COR-L47 (cell line): Measurements from ENCODE around the gene PHC2.
A peak's percentile ranks its signal among the peaks of the same experiment; 100 is the strongest.

ENCODE experiments used
- DNase-seq: peaks from one replicate; lab custom pipeline; 2025; lab: John Stamatoyannopoulos, UW

Gene PHC2

DNA sequence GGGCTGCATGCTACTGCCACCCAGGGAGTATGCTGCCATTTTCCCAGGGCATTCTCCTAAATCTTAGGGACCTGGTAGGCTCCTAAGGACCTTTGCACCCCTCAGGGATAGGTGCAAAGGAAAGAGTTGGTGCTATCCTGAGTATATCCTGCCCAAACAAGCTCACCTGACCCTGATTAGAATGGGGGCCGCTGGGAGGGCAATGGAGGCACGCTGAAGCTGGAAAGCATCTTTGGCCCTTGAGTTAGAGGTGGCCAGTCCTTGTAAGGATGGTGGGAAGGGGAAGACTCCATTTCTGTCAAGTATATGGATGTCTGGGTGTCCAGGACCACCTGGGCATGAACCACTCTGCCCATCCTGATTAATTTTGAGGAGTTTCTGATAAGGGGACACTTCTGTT, 61.1 kb downstream of the PHC2 start:
- DNase-seq: no peak

DNA sequence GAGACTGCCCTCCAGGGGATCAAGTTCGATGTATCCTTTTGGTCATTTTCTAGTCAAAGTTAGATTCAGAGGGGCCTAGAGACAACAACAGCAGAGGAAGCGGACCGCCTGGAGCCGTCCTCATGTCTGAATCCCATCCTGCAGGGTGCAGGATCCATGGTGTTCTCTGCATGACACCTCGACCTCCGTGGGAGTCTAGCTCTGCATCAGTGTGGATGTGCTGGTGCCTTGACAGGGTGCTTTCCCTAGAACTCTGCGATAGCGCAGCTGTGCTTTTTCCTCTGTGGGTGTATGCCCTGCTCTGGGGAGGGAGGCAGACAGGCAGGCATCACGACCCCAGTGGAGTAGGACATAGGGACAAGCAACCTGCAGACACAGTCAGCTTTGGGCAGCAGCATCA, 61.8 kb downstream of the PHC2 start:
- DNase-seq: no peak

DNA sequence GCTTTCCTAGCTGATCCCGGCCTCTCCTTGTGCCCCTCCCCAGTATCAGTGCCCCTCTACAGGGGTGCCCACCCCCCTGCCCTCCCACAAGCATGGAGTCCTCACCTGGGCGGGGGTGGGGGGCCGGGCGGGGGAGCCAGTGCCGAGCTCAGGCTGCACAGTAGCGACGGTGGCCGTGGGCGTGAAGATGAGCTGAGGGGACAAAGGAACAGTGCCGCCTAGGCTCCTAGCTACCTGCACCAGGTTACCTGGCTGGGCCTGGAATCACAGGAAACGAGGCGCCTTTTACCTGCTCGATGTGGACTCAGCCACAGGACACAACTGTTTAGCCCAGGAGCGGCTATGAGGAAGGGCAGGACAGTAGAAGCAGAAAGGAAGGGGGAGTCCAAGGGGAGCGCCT, 62.5 kb downstream of the PHC2 start:
- DNase-seq: no peak

DNA sequence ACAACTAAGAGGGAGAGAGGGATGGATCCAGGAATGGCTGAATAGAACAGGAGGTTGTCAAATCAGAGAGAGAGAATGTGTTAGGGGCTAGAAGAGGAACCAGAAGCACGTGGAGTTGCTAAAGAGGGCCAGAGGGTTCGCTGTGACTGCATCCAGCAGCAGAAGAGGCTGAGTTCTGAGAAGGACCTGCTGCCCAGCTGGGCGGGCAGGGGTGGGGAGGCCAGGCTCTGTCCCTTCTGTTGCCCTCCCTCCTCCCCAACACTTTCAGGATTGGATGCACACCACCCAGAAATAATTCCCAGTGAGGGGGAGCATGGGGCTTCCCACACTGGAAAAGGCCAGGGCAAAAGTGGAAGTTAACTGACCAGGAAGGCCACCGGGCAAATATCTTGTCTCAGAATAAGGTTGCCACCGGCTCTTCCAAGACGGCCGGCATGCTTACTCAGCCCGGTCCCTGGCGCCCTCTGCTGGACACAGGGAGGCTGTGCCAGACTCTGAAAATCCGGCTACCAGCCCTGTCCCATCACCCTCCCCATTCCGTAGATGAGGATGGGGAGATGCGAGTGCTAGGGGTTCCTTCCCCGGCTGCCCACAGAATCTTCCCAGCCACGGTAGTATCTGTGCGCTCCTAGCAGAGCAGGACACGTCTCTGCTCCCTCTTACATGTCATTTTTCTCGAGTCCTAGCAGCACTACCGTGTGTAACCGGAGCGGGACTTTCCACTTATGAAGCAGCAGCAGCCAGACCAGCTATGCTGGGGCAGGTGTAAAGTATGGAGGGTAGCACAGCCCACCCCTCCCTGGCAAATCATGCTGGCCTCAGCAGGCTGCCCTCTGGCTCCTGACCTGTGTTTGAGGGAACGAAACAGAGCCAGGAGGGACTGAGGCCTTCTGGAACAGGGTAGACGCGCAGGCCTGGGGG, 63.1 kb downstream of the PHC2 start:
- DNase-seq: peak; percentile 79

DNA sequence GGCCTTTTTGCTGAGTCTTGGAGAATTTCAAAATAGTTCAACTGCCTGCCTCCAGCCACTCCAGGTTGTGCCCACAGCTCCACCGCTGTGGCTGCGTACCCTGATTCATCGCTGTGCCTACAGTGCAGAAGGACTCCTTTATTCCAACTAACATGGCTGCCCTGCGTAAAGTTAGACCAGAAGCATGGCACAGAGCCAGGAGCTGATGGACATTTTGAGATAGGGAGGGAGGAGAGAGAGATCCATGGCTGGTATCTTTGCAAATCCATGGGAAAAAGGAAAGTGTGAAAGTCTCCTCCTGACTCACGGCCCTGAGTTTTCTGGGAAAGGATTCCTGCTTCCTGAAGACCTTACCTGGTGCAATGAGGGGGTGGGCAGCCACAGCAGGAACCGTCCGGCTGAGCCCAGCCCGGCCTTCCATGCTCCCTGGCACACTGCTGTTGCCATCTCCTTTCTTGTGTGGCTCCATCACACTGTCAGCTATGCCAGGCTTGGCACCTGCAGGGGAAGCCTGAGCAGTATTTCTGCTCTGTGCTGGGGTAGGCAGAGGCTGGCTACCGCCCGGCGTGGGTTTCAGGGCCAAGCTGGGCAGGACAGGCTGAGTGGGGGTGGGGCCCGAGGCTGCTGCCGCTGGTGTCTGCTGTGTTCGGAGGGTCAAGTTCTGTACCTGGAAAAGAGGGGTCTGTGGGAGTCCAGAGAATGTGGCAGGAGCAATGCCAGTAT, 64.0 kb downstream of the PHC2 start:
- DNase-seq: no peak

DNA sequence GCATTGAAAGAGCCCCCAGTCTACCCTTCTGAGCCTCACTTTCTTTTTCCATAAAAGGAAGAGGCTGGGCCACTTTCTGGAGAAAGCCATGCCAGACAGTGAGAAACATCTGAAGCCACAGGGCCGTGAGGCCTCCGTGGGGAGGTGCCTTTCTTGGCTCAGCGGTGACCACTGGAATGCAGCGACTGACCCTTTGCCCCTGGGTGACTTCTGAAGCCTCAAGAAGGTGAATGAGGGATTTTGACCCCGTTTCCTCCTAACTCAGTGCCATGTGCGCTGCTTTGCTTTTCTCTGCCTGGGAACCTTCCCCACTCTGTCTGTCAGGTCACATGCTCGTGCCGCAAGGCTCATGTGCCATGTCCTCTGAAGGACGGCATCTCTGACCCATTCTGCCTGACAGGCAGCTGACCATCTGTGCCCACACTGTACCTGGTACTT, 65.3 kb downstream of the PHC2 start:
- DNase-seq: no peak

DNA sequence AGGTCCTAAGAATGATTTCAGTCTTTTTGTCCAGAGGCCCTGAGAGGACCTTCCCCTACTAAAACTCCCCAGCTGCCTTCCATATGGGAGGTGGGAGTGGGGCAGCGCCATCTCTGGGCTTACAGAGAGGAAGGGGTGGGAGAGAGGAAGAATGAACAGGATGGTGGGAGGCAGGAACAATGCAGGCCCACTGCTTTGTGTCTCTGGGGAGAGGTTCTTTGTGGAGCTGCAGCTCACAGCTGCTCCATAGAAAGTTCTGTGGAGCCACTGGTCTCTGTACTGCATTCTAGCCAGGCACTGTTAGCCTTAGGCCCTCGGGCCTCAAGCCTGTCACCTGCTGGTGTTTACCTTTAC, 66.4 kb downstream of the PHC2 start:
- no peak for DNase-seq

DNA sequence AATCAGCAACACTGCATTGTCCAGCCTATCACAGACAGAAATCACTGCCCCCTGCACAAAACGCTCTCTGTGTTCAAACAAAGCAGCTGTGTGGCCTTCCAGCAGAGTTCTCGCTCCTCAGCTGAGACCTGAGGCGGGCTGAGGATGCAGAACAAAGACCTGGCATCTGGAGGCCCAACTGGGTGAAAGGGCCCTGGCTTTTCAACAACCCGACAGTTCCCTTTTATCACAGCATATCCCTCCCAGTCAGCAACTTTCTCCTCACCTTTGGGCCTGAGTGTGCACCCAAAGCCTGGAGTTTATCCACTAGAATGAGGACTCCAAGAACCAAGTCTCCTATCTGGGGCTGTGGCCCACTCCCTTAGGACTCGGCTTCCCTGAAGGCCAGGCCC, 67.4 kb downstream of the PHC2 start:
- no peak for DNase-seq

DNA sequence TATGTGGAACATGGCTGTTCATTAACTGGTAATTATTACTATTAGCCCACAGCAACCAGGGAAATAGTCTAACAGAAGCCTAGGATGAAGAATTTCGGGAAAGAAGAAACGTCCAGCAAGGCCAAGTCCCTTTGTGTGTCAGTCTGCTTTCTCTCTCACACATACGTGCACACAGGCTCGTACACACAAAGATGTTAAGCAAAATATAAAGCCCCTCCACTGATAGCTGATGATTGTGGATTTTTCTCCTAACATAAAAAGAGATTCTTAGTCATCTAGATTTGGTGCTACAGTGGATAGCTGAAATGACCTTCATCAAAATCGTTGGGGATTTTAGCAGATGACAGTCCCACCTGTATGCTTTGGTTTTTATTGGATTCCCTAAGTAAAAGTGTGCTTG, 67.9 kb downstream of the PHC2 start:
- DNase-seq: no peak

DNA sequence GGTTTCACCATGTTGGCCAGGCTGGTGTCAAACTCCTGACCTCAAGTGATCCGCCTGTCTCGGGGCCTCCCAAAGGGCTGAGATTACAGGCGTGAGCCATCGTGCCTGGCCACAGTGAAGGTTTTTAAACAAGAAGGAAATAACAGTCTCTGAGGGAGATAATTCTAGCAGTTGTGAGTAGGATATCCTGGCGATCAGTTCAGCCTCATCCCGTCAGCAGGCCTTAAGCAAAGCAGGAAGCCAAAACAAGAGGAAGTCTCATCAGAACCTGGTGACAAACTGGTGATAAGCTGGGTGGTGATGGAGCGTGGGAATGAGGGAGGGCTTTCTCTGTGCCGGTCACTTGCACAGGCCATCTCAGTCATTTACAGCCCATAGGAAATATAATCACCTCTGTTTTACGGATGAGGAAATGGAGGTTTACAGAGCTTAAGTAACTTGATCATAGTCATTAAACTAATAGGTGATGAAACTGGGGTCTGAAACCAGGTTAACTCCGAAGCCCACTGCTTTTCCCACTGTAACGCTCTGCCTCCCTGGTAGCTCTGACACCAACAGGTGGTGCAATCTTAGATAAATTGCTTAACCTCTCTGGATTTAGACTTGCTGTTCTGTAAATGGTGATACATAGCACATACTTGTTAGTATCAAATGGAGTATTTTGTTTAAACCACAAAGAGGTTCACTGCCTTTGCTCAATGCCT, 69.2 kb downstream of the PHC2 start:
- DNase-seq: no peak

DNA sequence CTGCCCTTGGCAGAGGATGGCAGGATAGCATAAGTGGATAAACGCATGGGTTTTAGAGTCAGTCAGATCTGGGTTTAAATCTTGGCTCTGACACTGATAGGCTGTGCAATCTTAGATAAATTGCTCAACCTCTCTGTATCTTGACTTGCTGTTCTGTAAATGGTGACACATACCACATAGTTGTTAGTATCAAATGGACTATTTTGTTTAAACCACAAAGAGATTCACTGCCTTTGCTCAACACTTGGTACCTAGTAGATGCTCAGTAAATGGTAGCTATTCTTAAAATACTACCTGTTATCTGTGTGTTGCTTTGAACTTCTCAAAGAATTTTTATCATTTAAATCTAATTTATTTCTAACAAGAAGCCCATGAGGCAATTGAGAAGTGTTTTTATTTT, 70.5 kb downstream of the PHC2 start:
- no peak for DNase-seq

DNA sequence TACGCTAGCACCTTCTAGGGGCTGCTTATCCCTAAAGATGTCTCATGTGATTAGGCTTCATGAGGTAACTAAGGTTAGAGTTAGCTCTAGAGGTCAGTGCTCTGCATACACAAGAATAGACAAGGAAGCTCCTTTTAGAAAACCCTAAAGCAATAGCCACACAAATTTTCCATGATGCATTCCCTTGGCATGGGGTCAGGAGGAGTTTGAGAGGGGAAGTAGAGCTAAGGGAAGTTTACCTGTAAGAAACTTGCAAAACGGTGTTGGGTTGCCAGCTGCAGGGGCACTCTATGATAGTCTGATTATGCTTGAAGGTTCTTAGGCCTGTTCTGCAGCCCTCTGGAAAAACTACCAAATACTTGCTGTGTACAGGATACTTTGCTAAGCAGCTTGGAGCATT, 71.0 kb downstream of the PHC2 start:
- DNase-seq: no peak

DNA sequence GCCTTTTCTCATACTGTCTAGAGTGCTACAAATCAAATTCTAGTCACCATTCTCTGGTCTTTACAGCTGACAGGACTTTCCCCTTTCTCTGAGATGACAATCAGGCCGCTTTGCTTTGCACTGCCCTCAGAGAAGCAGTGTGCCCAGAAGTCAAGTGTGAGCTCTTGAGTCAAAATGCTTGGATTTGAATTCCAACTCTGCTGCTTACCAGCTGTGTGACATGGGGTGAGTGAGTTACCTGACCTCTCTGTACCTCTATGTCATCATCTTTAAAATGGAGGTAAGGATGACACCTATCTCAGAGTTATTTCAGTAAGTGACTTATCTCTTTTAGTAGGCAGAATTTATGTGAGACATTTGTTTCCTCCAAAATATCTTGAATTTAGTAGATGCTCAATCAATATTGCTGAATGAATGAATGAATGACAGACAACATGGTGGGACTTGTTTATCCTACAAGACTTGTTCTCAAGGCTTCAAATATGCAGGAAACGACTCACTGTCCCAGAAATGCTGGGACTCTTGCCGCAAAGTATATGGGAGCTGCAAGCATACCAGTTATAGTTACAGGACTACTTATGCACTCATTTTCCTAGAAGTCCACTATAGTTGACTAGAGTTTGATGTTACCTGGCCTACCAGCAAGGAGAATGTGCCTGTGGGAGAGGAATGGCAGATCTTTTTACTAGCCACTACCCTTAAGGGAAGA, 71.9 kb downstream of the PHC2 start:
- DNase-seq: no peak

DNA sequence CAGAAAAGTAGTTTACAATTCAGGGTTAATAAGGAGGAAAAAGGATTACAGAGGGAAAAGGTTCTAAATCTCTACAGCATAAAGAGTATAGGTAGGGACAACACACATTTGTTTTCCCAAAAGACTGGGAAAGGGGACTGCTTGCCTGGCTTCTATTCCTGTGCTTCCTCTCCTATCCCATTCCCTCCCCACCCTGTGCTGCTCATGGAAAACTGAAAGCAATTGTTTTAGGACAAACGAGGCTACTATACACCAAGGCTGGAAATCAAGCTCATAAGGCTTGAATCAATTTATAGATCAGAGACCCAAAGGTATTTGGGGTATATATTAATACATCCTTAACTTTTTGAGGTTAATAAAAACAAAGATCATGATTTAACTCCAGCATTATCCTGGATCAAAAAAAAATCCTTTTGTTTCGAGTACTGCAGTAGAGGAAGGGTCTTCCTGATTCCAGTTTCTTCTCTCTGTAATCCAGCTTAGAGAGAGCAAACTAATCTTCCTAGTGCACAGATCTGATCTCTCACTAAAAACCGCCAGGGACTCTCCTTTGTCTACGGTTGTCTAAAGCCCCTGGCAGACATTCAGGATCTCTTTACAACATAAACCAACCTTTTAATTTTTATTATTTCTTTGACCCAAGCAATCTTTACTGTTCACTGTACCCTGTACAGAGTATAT, 72.6 kb downstream of the PHC2 start:
- DNase-seq: no peak

DNA sequence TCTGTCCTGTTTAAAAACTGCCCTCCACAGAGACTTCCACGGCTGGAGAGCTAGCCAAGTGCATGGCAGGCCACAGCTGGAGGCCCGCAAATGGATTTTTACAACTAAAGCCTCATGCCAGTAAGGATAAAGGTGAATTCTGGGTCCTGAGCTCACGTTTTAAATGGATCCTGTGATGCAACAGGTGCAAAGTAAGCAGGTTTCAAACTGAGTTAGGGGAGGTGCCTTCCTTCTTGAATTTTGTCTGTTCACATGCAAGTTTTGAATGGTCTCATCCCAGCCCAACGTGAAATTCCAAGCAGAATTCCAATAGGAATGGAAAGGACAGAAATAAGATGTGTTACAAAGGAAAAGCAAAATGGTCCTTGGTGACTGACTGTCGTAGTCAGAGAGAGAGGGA, 73.8 kb downstream of the PHC2 start:
- no peak for DNase-seq

DNA sequence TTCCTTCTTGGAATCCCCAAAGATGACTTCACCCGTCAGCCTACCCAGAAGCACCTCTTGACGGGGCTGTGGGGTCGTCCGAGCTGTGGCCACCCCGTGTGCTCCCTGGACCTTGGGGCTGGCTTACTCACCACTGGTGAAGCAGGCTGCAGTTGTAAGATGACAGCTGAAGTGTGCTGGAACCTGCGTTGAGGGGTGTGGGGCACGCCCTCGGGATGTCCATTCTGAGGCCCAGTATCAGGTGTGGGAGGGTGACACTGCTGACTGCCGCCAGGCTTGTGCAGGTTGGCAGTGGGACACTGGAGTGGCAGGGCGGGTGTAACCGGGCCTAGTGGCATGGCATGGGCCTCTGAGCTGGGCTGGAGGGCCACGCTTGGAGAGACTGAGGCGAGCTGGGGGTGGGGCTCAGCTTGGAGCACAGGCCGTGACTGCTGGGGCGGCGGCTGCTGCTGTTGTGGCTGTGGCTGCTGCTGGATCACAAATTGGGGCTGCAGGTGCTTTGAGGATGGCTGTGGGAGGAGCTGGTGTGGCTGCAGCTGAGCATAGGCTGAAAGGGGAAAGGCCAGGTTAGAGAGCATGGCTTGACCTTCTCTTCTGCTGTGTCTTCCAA, 76.1 kb downstream of the PHC2 start:
- DNase-seq: no peak

DNA sequence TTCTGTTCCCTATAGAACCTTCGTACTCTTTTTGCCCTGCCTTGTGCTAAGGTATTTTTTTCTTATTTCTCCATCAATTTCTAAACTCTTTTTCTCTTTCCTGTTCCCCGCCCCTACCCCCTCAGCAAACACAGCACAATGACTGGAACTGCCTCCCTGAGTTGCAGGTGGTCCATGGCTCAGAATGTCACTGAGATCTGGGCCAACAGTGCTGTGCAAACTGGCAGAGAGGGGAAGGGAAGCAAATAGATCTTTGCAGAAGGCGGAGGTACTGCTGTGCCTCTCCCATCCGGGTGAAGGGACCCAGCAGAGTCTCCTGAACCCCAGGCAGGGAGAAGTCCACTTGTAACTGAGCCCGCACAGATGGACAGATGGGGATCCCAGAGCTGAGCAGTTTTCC, 77.4 kb downstream of the PHC2 start:
- DNase-seq: no peak

DNA sequence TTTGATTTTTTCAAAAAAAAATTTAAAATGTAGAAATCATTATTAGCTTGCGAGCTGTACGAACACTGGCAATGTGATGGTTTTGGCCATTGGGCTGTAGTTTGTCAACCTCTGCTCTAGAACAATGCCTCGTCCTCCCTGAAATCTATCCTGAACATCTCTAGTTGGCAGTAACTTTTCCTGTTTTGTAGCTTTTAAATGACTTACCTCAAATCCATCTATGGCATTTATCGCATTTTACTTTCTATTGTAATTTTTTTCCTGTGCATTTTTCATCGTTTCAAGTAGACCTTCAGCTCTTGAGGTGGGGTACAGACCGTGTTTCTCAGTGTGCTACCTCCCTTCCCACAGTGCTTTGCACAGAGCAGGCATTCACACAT, 79.6 kb downstream of the PHC2 start:
- DNase-seq: no peak

DNA sequence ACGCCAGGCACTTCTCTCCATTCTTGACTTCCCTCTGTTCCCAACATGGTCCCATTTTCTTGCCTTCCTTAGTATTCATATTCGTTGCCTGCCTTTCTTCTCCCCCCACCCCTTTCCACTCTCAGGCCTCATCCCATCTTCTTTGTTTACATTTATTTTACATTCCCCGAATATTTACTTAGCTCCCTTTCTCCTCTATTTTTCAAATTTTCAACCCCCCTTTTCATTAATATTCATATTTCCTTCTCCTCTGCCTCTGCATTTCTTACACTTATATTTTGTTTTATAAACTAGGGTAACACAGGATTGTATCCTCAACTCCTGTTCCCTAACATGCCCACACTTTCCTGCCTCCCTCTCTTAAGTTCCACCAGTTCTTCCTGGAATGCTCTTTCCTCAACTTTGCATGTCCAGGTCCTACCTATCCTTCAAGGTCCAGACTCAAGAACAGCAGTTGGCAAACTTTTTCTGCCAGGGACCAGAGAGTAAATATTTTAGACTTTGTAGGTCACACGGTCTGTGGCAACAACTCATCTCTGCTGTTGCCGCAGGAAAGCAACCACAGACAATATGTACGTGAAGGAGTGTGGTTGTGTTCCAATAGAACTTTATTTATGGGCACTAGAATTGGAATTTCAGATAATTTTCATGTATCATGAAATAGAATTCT, 80.1 kb downstream of the PHC2 start:
- DNase-seq: no peak

DNA sequence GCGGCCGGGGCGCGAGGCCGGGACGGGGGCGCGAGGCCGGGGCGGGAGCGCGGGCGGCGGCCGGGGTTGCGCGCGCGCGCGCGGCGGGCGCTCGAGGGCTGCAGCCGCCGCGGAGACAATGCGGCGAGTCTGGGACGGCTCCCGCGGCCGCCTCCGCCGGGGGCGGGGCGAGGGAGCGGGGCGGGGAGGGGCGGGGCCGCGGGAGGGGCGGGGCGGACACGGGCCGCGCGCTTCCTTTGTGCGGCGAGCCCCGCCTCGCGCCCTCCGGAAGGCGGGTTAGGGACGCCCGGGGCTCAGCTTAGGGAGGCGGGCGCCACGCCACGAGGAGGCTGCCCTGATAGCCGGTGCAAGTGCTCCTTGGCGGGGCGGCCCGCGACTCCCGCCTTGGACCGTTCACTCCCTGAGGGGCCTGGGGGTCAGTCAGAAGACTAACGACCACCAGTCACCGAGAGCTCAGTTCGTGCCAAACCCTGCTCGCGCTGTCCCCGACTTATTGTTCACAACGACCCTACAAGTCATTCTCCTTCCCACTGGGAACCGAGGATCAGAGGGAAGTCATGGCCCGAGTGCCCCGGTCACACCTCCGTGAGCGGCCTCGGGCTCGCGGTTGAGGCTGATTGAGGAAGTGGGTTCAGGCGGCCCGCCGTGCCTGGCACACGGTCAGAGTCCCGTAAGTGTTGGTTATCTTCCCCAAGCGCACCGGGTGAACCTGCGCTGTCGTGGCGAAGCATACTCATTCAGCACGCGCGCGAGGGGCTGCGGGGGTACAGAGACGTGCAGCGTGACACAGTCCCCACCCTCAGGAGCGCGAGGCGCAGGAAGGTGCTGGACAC, 80.9 kb downstream of the PHC2 start:
- DNase-seq: peak; percentile 86
